ENCODE data around the gene MRPS27.
A peak's percentile ranks its signal among the peaks of the same experiment; 100 is the strongest.
"Not testable (repeated sequence)": the region's sequence is repeated elsewhere in the genome, so short reads cannot be mapped to it uniquely, and the experiment has no call there.

MRPS27 gene

GRCh38 chr5:72351376-72351775 is 31.3 kb upstream of the MRPS27 start:
- no peaks in the 10 kb centered on the region for H3K9me3 Mint-ChIP-seq
- DNase-seq (no peak), ATAC-seq (replicated peaks) (no peak)
- H3K36me3 Mint-ChIP-seq: peaks cover 27 to 52% of the 10 kb centered on the region in 2 donors
- H3K27ac Mint-ChIP-seq: peak overlapping the region; percentile 60
- no peaks in the 10 kb centered on the region for H3K27me3 Mint-ChIP-seq
- peaks cover 6 to 11% of the 10 kb centered on the region in 2 donors for H3K4me1 Mint-ChIP-seq
- H3K4me3 Mint-ChIP-seq: no peak overlapping the region

DNA sequence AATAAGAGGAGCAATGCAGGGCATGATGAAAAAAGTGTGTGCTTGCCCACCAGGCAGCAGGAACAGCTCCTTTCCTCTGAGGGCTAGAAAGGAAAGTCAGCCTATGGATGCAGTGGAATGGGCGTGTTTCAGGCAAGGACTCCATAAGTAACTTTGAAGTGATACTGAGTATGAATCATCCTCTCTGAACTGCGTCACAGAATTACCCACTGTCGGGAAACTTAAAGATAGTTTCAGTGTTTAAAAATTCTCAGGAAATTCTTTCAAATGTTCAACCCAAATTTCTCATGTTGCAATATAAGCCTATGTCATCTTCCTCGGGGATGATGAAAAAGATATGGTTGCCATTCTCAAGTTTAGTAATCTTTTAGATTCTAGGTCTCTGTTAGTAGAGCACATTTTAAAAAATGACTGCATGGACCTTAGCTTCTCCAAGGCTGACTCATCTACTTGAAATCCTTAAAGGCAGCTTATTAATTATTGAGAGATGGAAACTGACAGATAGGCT is 27.8 kb upstream of the MRPS27 start:
- ATAC-seq (replicated peaks) (no peak), DNase-seq (no peak)
- Mint-ChIP-seq H3K9me3 (no peaks in the 10 kb centered on the region), H3K27ac (peak overlapping the region; percentile 79), H3K4me1 (peaks cover 6 to 11% of the 10 kb centered on the region in 2 donors), H3K4me3 (no peak overlapping the region), H3K27me3 (no peaks in the 10 kb centered on the region), H3K36me3 (peaks cover 40 to 74% of the 10 kb centered on the region in 2 donors)

- H3K4me1 Mint-ChIP-seq: peaks cover 6 to 11% of the 10 kb centered on the region in 2 donors
- peaks cover 40 to 69% of the 10 kb centered on the region in 2 donors for H3K36me3 Mint-ChIP-seq
- no peak for DNase-seq
- H3K9me3 Mint-ChIP-seq: no peaks in the 10 kb centered on the region
- H3K27me3 Mint-ChIP-seq: no peaks in the 10 kb centered on the region
- H3K27ac Mint-ChIP-seq: peak overlapping the region; percentile 42
- no peak for ATAC-seq (replicated peaks)
- no peak overlapping the region for H3K4me3 Mint-ChIP-seq
Observed at GRCh38 chr5:72346398-72346797, 26.4 kb upstream of the MRPS27 start.

DNA sequence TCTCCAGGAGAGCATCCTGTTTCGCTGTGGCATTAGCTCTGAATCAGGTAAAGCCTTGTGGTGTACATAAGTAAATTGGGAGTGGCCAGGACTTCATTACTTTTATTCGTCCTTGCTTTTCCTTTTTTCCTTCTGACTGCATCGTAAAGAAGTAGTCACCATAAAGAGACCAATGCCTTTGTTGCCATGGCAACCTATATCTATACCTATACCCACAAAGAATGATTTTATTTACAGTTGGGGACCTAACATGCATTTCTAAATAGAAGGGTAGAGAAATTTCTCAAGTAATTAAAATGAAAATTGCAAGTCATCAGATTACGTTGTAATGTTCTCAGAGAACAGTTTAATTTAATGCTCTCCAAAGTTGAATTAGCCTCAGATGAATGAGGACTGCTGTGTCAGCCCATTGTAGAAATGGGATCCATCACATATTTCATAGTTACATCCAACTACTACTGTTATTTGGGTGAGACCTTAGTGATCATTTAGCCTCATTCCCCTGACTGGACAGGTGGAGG is 18.7 kb upstream of the MRPS27 start:
- ATAC-seq (replicated peaks) (no peak), DNase-seq (no peak)
- H3K27ac Mint-ChIP-seq: no peak overlapping the region
- peaks cover 31 to 52% of the 10 kb centered on the region in 2 donors for H3K36me3 Mint-ChIP-seq
- no peaks in the 10 kb centered on the region for H3K27me3 Mint-ChIP-seq
- no peaks in the 10 kb centered on the region for H3K9me3 Mint-ChIP-seq
- H3K4me3 Mint-ChIP-seq: no peak overlapping the region
- no peaks in the 10 kb centered on the region for H3K4me1 Mint-ChIP-seq

DNA sequence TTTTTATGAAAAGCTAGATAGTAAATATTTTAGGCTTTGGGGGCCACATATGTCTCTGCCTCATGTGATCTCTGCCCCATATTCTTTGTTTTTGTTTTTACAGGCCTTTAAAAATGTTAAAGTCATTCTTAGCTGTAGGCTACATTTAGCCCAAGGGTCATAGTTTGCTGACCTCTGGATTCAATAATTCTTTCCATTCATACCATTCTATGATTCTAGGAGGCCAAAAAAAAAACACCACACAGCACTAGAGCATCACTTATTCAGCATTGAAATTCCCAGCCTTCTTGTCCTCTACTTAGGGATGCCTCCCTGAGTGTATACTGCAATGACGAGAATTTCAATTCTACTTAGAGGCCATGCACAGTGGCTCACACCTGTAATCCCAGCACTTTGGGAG is 17.1 kb upstream of the MRPS27 start:
- no peaks in the 10 kb centered on the region for H3K4me1 Mint-ChIP-seq
- peaks cover 25 to 43% of the 10 kb centered on the region in 2 donors for H3K36me3 Mint-ChIP-seq
- no peak overlapping the region for H3K27ac Mint-ChIP-seq
- DNase-seq (no peak), ATAC-seq (replicated peaks) (no peak)
- H3K4me3 Mint-ChIP-seq: no peak overlapping the region
- no peaks in the 10 kb centered on the region for H3K27me3 Mint-ChIP-seq
- no peaks in the 10 kb centered on the region for H3K9me3 Mint-ChIP-seq

DNA sequence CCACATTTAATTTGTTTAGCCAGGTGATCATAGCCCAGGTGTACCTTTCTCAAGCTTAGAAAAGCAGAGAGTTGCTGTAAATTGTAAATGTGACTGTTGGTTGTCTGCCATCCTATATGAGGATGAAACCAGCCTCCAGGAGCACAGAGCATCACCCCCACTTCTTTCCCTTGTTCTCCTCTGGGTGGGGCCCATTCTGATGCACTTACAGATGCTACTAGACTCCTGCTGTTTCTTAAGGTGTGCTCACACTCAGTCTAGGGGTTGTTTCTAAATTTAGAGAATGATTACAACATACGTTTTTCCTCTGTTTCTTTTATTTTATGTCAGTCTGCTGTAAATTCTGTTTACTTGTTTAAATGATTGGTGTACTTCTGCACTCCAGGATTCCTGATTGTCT is 10.7 kb upstream of the MRPS27 start:
- Mint-ChIP-seq H3K4me1 (peaks cover 2 to 5% of the 10 kb centered on the region in 2 donors), H3K27ac (no peak overlapping the region), H3K4me3 (no peak overlapping the region), H3K27me3 (no peaks in the 10 kb centered on the region), H3K36me3 (peaks cover 39 to 53% of the 10 kb centered on the region in 2 donors), H3K9me3 (no peaks in the 10 kb centered on the region)
- no peak for ATAC-seq (replicated peaks)
- no peak for DNase-seq

GRCh38 chr5:72328172-72328571 is 8.1 kb upstream of the MRPS27 start:
- Mint-ChIP-seq H3K27ac (no peak overlapping the region), H3K4me3 (no peak overlapping the region), H3K4me1 (peaks cover 3 to 5% of the 10 kb centered on the region in 2 donors), H3K36me3 (peaks cover 44 to 64% of the 10 kb centered on the region in 2 donors), H3K27me3 (no peaks in the 10 kb centered on the region), H3K9me3 (no peaks in the 10 kb centered on the region)
- DNase-seq: no peak
- no peak for ATAC-seq (replicated peaks)

- Mint-ChIP-seq H3K27ac (no peak overlapping the region), H3K4me1 (peaks cover 3 to 5% of the 10 kb centered on the region in 2 donors), H3K27me3 (no peaks in the 10 kb centered on the region), H3K9me3 (no peaks in the 10 kb centered on the region), H3K36me3 (peaks cover 44 to 65% of the 10 kb centered on the region in 2 donors), H3K4me3 (no peak overlapping the region)
- no peak for DNase-seq
- no peak for ATAC-seq (replicated peaks)
Observed at GRCh38 chr5:72326306-72326649, 6.2 kb upstream of the MRPS27 start.

GRCh38 chr5:72325566-72326305 is 5.7 kb upstream of the MRPS27 start:
- Mint-ChIP-seq H3K27me3 (no peaks in the 10 kb centered on the region), H3K27ac (peak overlapping the region; percentile 5), H3K9me3 (no peaks in the 10 kb centered on the region), H3K36me3 (peaks cover 38 to 60% of the 10 kb centered on the region in 2 donors), H3K4me3 (no peak overlapping the region), H3K4me1 (peaks cover 3 to 10% of the 10 kb centered on the region in 2 donors)
- ATAC-seq (replicated peaks): no peak
- DNase-seq: no peak

- Mint-ChIP-seq H3K4me1 (peaks cover 3 to 11% of the 10 kb centered on the region in 2 donors), H3K36me3 (peaks cover 34 to 57% of the 10 kb centered on the region in 2 donors), H3K9me3 (no peaks in the 10 kb centered on the region), H3K4me3 (no peak overlapping the region), H3K27ac (no peak overlapping the region), H3K27me3 (no peaks in the 10 kb centered on the region)
- DNase-seq (no peak), ATAC-seq (replicated peaks) (no peak)
Observed at GRCh38 chr5:72324189-72324825, 4.3 kb upstream of the MRPS27 start.

DNA sequence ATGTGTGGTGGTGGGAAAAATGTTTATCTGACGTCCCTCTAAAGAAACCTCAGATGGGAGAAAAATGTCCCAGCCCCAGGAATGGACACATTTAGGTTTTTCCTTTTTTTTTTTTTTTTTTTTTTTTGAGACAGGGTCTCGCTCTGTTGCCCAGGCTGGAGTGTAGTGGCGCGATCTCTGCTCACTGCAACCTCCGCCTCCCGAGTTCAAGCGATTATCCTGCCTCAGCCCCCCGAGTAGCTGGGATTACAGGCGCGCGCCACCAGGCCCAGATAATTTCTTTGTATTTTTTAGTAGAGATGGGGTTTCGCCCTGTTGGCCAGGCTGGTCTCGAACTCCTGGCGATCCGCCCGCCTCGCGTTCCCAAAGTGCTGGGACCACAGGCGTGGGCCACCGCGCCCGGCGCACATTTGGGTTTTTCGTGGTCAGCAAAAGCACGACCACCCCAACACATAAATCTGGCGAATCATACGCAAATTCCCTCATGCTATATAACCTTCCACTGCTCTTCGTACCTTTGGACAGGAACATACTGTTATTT is 535 bp downstream of the MRPS27 start:
- ATAC-seq (replicated peaks): peak; percentile 13 to 14
- Mint-ChIP-seq H3K4me1 (peaks cover 10 to 34% of the 10 kb centered on the region in 2 donors), H3K27ac (peak overlapping the region; percentile 95), H3K4me3 (peak overlapping the region; percentile 94 to 97), H3K36me3 (peaks cover 15 to 33% of the 10 kb centered on the region in 2 donors)
- H3K9me3 Mint-ChIP-seq, H3K27me3 Mint-ChIP-seq, DNase-seq: not testable (repeated sequence)

DNA sequence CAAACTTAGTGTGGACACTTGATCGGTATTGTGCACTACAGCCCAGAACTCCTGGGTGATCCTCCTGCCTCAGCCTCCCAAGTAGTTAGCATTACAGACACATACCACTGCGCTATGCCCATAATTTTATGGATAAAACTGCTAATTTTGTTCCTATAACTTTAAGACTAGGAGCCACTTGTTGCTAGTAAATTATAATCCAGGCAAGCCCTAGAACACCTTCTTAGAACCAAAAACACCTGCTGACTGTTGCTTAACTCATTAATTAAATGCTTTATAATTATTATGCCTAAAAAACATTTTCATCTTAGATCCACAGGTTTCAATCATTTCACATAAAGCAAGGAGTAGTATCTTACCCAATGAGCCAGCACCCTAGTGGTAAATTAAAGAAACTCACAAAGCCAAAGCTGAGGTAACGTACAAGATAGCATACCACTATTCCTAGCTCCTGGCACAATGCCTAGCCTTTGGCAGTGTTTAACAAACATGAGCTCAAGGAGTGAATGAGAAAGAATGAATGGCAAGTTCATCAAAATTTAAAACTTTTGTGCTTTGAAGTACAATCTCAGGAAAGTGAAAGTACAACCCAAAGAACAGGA is 5.4 kb downstream of the MRPS27 start:
- H3K36me3 Mint-ChIP-seq: peaks cover 18 to 36% of the 10 kb centered on the region in 2 donors
- H3K27me3 Mint-ChIP-seq: no peaks in the 10 kb centered on the region
- H3K9me3 Mint-ChIP-seq: no peaks in the 10 kb centered on the region
- DNase-seq: no peak
- H3K4me1 Mint-ChIP-seq: peaks cover 11 to 28% of the 10 kb centered on the region in 2 donors
- no peak overlapping the region for H3K27ac Mint-ChIP-seq
- ATAC-seq (replicated peaks): no peak
- H3K4me3 Mint-ChIP-seq: no peak overlapping the region

DNA sequence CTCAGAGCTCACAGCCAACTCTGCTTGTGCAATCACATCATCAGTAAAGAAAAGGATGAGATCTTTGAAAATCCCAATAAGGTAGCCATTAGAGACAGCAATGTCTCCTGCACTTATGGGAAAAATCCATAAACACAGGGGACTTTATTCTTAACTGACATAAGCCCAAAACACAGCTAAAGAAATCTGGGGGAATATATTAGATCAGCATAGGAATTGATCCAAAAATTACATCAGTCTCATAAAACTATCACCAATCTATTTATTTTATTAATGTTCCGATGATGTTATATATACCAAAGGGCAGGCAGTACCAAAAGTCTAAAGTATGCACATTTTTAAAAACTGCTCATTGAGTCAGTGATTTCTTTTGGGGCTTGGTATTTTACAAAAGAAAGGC is 6.9 kb downstream of the MRPS27 start:
- no peaks in the 10 kb centered on the region for H3K27me3 Mint-ChIP-seq
- peaks cover 12 to 29% of the 10 kb centered on the region in 2 donors for H3K4me1 Mint-ChIP-seq
- H3K36me3 Mint-ChIP-seq: peaks cover 23 to 47% of the 10 kb centered on the region in 2 donors
- ATAC-seq (replicated peaks): no peak
- DNase-seq: no peak
- H3K9me3 Mint-ChIP-seq: no peaks in the 10 kb centered on the region
- H3K27ac Mint-ChIP-seq: peak overlapping the region; percentile 56
- H3K4me3 Mint-ChIP-seq: no peak overlapping the region

- Mint-ChIP-seq H3K9me3 (no peaks in the 10 kb centered on the region), H3K27ac (peak overlapping the region; percentile 94), H3K36me3 (peaks cover 24 to 46% of the 10 kb centered on the region in 2 donors), H3K27me3 (no peaks in the 10 kb centered on the region), H3K4me1 (peaks cover 19 to 27% of the 10 kb centered on the region in 2 donors), H3K4me3 (peak overlapping the region; percentile 87 to 91)
- no peak for DNase-seq
- ATAC-seq (replicated peaks): no peak
Observed at GRCh38 chr5:72308853-72309191, 11.2 kb downstream of the MRPS27 start.

All from stimulated activated naive B cell treated with anti-CD40 and anti-IgM and Interleukin-4, amounts not matched to agents 10 μg/mL and 1 μg/mL and 100 μg/mL, for 72 hours (primary cell).